Liver (tissue), 9 donors: Measurements from ENCODE around the gene OPRL1. TPM values are rescaled to one million over a fixed set of nuclear protein-coding genes. Genes with fewer than 3 reads are reported as not detected.

Experiments
- DNase-seq: peaks from one replicate; pipeline ENCODE4 v3.0.0-alpha.2; 2017; ENCODE audit warnings: low spot score
- H3K27ac ChIP-seq, 2 donors: one replicate each; pipeline ENCODE4 v1.7.0; 2013; ENCODE audit warnings: inconsistent platforms in 2 of 2, low read length in 2 of 2, control low read depth in 1 of 2, low read depth in 1 of 2, mild to moderate bottlenecking in 1 of 2
- H3K27me3 ChIP-seq, 4 donors: one replicate each; pipeline versions ENCODE4 v1.6.1 to v1.7.0; 2013; ENCODE audit warnings: low read length in 3 of 4, inconsistent platforms in 1 of 4, mild to moderate bottlenecking in 1 of 4, moderate library complexity in 1 of 4; ENCODE audit not compliant: control insufficient read depth in 4 of 4, insufficient read depth in 4 of 4
- H3K36me3 ChIP-seq, 4 donors: one replicate each; pipeline versions ENCODE4 v1.6.1 to v1.7.0; 2013; ENCODE audit warnings: low read length in 3 of 4, mild to moderate bottlenecking in 3 of 4, low read depth in 1 of 4, moderate library complexity in 1 of 4; ENCODE audit not compliant: control insufficient read depth in 4 of 4, insufficient read depth in 3 of 4
- H3K4me1 ChIP-seq, 4 donors: one replicate each; pipeline versions ENCODE4 v1.6.1 to v1.7.0; 2013; ENCODE audit warnings: low read length in 3 of 4, mild to moderate bottlenecking in 3 of 4, moderate library complexity in 1 of 4; ENCODE audit not compliant: control insufficient read depth in 4 of 4, insufficient read depth in 4 of 4
- H3K4me3 ChIP-seq, 3 donors: one replicate each; pipeline versions ENCODE4 v1.6.1 to v1.7.0; 2013; ENCODE audit warnings: low read length in 3 of 3, control low read depth in 1 of 3, low read depth in 1 of 3, mild to moderate bottlenecking in 1 of 3
- H3K9ac ChIP-seq, 2 donors: one replicate each; pipeline ENCODE4 v1.7.0; 2013; ENCODE audit warnings: low read length in 2 of 2, mild to moderate bottlenecking in 2 of 2, moderate library complexity in 2 of 2, control low read depth in 1 of 2, low read depth in 1 of 2
- H3K9me3 ChIP-seq, 4 donors: one replicate each; pipeline versions ENCODE4 v1.6.1 to v1.7.0; 2013; ENCODE audit warnings: low read length in 3 of 4; ENCODE audit not compliant: control insufficient read depth in 4 of 4
- CTCF ChIP-seq: fragments of 150-350 bp; IDR thresholded peaks from 2 replicates; pipeline ENCODE4 v1.5.1; 2017; ENCODE audit warnings: improper control_type of control experiment, low read depth, low read length; ENCODE audit not compliant: missing input control
- GABPA ChIP-seq, 2 donors: IDR thresholded peaks in 1 of 2; conservative IDR thresholded peaks in 1 of 2; 2 replicates each; pipeline ENCODE4 v1.6.1; 2016; ENCODE audit warnings: antibody characterized with exemption in 2 of 2, mild to moderate bottlenecking in 1 of 2, moderate library complexity in 1 of 2
- HNF4G ChIP-seq: IDR thresholded peaks from 2 replicates; pipeline ENCODE4 v1.6.1; 2016; ENCODE audit warnings: antibody characterized with exemption
- NR2F2 ChIP-seq: IDR thresholded peaks from 2 replicates; pipeline ENCODE4 v1.6.1; 2016; ENCODE audit warnings: antibody characterized with exemption
- RAD21 ChIP-seq, 2 donors: IDR thresholded peaks; 2 replicates each; pipeline ENCODE4 v1.6.1; 2016; ENCODE audit warnings: antibody characterized with exemption in 2 of 2, mild to moderate bottlenecking in 2 of 2
- REST ChIP-seq: IDR thresholded peaks from 2 replicates; pipeline ENCODE4 v1.6.1; 2016; ENCODE audit warnings: antibody characterized with exemption, mild to moderate bottlenecking
- WGBS: extraction: QIAGEN DNeasy Blood & Tissue Kit; methylation state at CpG from one replicate; pipeline ENCODE4 v1.1.7; 2013; 5-methylcytosine and 5-hydroxymethylcytosine counted together
- polyA plus RNA-seq, 2 donors: library from polyadenylated mRNA; stranded (reverse) in 1 of 2; unstranded in 1 of 2; fragments of 200-250 nt in 1 of 2; fragments of >200 nt in 1 of 2; fragmentation: Nextera tagmentation in 1 of 2; extraction: Ambion mirVana in 1 of 2; gene quantifications; one replicate each; pipeline versions ENCODE4 v1.2.1 to v1.2.3, GENCODE V29; 2013 to 2015
- total RNA-seq, 2 donors: library from RNA; depleted of rRNA; stranded (reverse); fragments of >200 nt; gene quantifications; one replicate each; pipeline ENCODE4 v1.2.3, GENCODE V29; 2014
- TF ChIP-seq, protein P1 (sequence below): IDR thresholded peaks from 2 replicates; pipeline ENCODE4 v1.6.1; 2016; ENCODE audit warnings: antibody characterized with exemption
- TF ChIP-seq, protein P2 (sequence below): IDR thresholded peaks from 2 replicates; pipeline ENCODE4 v1.6.1; 2016; ENCODE audit warnings: antibody characterized with exemption
- donor health status: healthy.
- donor health status: healthy.
- donor health status: healthy.
- donor health status: healthy.
- donor health status: healthy.

Gene OPRL1
- total and polyA plus RNA-seq, 4 donors, result 0.04 to 0.79 (median 0.35) TPM

DNA sequence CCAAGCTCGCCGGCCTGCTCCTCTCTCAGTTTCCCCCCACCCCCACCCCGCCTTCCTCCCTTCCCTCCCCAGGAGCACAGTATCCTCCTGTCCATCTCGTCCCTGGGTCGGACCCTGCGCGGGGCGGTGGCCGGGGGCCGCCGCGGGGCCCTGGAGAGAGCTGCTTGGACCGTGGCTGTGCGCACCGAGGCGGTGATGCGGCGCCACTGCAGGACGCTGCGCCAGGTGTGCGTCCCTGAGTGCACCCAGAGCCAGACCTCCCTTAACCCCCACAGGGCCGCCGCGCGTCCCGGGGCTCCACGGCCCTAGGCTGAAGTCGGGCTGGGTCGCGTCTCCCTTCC lies 41.7 kb upstream of the OPRL1 start (continued):
- TF ChIP-seq REST (no peak), HNF4G (no peak), GABPA (IDR thresholded peaks at IDR 0.05 in 1 of 2, conservative IDR thresholded peaks at IDR 0.05 in 1 of 2) (no peak)

DNA sequence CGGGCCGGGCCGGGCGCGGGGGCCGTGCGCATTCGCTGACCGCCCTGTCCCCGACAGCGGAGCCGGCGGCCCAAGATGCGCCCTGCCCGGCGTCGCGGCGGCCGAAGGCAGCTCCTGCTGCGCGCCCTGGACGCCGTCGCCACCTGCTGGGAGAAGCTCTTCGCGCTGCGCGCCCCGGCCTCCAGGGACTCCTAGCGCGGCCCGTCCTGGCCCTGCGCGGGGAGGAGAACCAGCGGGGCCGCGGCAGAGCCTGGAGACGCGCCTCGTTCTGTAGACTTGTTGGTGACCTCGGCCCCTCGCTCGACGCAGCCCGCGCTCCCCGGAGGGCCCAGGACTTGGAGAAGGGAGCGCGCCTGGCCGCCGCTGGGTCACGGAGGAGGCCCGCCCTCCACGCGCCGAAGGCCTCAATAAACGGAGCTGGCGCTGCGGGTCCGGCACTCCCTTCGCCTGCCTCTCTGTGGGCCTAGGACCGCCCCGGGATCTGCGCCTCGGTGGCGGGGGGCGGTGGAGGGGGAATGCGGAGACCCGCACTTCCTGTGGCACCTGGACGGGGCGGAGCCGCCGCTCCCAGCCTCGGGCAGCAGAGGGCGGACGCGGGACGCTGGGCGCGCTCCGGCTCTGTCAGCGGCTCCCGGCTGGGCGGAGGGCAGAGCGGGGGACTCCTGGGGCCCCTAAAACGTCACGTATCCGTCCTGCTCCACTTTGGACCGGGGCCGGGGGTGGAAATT lies 41.2 kb upstream of the OPRL1 start:
- H3K27ac ChIP-seq, result peak overlapping the region; percentile 36 to 66
- H3K4me3 ChIP-seq, result peak overlapping the region in 2 of 3 donors; percentile 58 to 61
- TF ChIP-seq RAD21 (IDR thresholded peaks at IDR 0.05) (peak; percentile 61 to 66), CTCF (peak; percentile 67)
- TF ChIP-seq, protein P1, sequence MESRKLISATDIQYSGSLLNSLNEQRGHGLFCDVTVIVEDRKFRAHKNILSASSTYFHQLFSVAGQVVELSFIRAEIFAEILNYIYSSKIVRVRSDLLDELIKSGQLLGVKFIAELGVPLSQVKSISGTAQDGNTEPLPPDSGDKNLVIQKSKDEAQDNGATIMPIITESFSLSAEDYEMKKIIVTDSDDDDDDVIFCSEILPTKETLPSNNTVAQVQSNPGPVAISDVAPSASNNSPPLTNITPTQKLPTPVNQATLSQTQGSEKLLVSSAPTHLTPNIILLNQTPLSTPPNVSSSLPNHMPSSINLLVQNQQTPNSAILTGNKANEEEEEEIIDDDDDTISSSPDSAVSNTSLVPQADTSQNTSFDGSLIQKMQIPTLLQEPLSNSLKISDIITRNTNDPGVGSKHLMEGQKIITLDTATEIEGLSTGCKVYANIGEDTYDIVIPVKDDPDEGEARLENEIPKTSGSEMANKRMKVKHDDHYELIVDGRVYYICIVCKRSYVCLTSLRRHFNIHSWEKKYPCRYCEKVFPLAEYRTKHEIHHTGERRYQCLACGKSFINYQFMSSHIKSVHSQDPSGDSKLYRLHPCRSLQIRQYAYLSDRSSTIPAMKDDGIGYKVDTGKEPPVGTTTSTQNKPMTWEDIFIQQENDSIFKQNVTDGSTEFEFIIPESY, result no peak
- H3K9me3 ChIP-seq, result no peaks in the 10 kb centered on the region
- WGBS, result under 1% methylated on average over 91 of the region's 91 CpGs
- H3K4me1 ChIP-seq, result peaks cover 7 to 26% (median 11%) of the 10 kb centered on the region in 4 donors
- peaks cover 0 to 3% (median 2%) of the 10 kb centered on the region in 4 donors for H3K27me3 ChIP-seq
- H3K9ac ChIP-seq, result no peak overlapping the region
- DNase-seq, result peak; percentile 72
- H3K36me3 ChIP-seq, result peaks cover 0 to 11% (median 5%) of the 10 kb centered on the region in 4 donors

- no peaks in the 10 kb centered on the region for H3K9me3 ChIP-seq
These were observed 40.4 kb upstream of the OPRL1 start for GRCh38 chr20:64039293-64040160.

More at GRCh38 chr20:64039293-64040160, 40.4 kb upstream of the OPRL1 start:
- Histone ChIP-seq H3K27me3 (peaks cover 0 to 3% (median 2%) of the 10 kb centered on the region in 4 donors), H3K36me3 (peaks cover 0 to 7% (median 1%) of the 10 kb centered on the region in 4 donors), H3K27ac (no peak overlapping the region), H3K4me3 (peak overlapping the region in 1 of 3 donors; percentile 61), H3K9ac (no peak overlapping the region), H3K4me1 (peaks cover 7 to 26% (median 11%) of the 10 kb centered on the region in 4 donors)
- WGBS, result 21% methylated on average over 17 of the region's 17 CpGs
- TF ChIP-seq, protein P2, sequence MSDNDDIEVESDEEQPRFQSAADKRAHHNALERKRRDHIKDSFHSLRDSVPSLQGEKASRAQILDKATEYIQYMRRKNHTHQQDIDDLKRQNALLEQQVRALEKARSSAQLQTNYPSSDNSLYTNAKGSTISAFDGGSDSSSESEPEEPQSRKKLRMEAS, result no peak
- peak; percentile 27 for TF ChIP-seq NR2F2
- DNase-seq, result no peak
